Muscle of back (tissue), 11 donors: Measurements from ENCODE around the gene RPS2. TPM values are rescaled to one million over a fixed set of nuclear protein-coding genes. Genes with fewer than 3 reads are reported as not detected.
"Not testable (repeated sequence)": the region's sequence is repeated elsewhere in the genome, so short reads cannot be mapped to it uniquely, and the experiment has no call there.

Experiments
- DNase-seq, 3 donors: peaks; one replicate each; pipeline versions ENCODE4 v3.0.0 to v3.0.0-alpha.2; 2013
- polyA plus RNA-seq, 10 donors: library from polyadenylated mRNA; unstranded; fragments of 120-200 nt; gene quantifications; one replicate each; pipeline ENCODE4 v1.2.1, GENCODE V29; 2013; ENCODE audit not compliant: insufficient read length in 10 of 10

The RPS2 gene
- polyA plus RNA-seq, 10 donors = 2,391 to 3,374 (median 3,214) TPM

- peak; percentile 95 to 98 (median 97) for DNase-seq
Measured at GRCh38 chr16:1971796-1972489, 7.3 kb upstream of the RPS2 start, which contains the start of gene TBL3. TSS of gene TBL3 (plus strand) at chr16:1972053. CDS start at chr16:1972165, 112 bp downstream.

- DNase-seq = no peak
Measured at GRCh38 chr16:1968146-1968953, 3.7 kb upstream of the RPS2 start.

GRCh38 chr16:1966460-1966859 lies 1.8 kb upstream of the RPS2 start, which contains the start of gene RNF151:
TSS of gene RNF151 (plus strand) at chr16:1966856. CDS start at chr16:1966882, 26 bp downstream.
- no peak for DNase-seq

GRCh38 chr16:1965396-1966001 lies 873 bp upstream of the RPS2 start:
- no peak for DNase-seq

GRCh38 chr16:1963806-1964505 lies 670 bp downstream of the RPS2 start:
- peak in 1 of 3 donors; percentile 59 for DNase-seq

- not testable (repeated sequence) for DNase-seq
Measured at GRCh38 chr16:1962161-1963153, 2.2 kb downstream of the RPS2 start.

GRCh38 chr16:1961651-1962067 lies 3.0 kb downstream of the RPS2 start:
- no peak for DNase-seq

GRCh38 chr16:1960665-1961630 lies 3.7 kb downstream of the RPS2 start:
- no peak for DNase-seq

- peak; percentile 86 to 97 (median 94) for DNase-seq
Measured at GRCh38 chr16:1959269-1960039, 5.2 kb downstream of the RPS2 start, which contains the start of gene NDUFB10. TSS of gene NDUFB10 (plus strand) at chr16:1959538. CDS start at chr16:1959625, 87 bp downstream.

GRCh38 chr16:1958715-1959268 lies 5.8 kb downstream of the RPS2 start:
- DNase-seq = no peak

- DNase-seq = not testable (repeated sequence)
Measured at GRCh38 chr16:1958143-1958491, 6.5 kb downstream of the RPS2 start.

GRCh38 chr16:1957434-1958142 lies 7.0 kb downstream of the RPS2 start:
- DNase-seq = not testable (repeated sequence)

GRCh38 chr16:1953734-1954133 lies 10.9 kb downstream of the RPS2 start:
- DNase-seq = no peak

GRCh38 chr16:1950559-1950958 lies 14.1 kb downstream of the RPS2 start:
- no peak for DNase-seq

- DNase-seq = no peak
Measured at GRCh38 chr16:1950047-1950446, 14.6 kb downstream of the RPS2 start.

- no peak for DNase-seq
Measured at GRCh38 chr16:1949507-1949906, 15.1 kb downstream of the RPS2 start.

GRCh38 chr16:1947369-1947670 lies 17.3 kb downstream of the RPS2 start:
- DNase-seq = no peak
